CD4-positive, alpha-beta T cell treated with Interleukin-10 for 1 hour (primary cell): ENCODE measurements around the gene DGKH.

Source experiments
- DNase-seq: peaks from one replicate; pipeline ENCODE4 v3.0.0-alpha.2; 2020

The DGKH gene

GRCh38 chr13:42048342-42048683 is at the start of gene DGKH:
Gene DGKH, plus strand, starts transcription at chr13:42048648. Its CDS starts 126 bp downstream, at chr13:42048774.
- DNase-seq, result no peak

- DNase-seq, result no peak
Measured at GRCh38 chr13:42000846-42001245, 47.6 kb upstream of the DGKH start.

- no peak for DNase-seq
Measured at GRCh38 chr13:42001580-42001979, 46.9 kb upstream of the DGKH start.

GRCh38 chr13:42002066-42002465 is 46.4 kb upstream of the DGKH start:
- DNase-seq, result no peak

GRCh38 chr13:42007844-42008243 is 40.6 kb upstream of the DGKH start:
- DNase-seq, result no peak

- no peak for DNase-seq
Measured at GRCh38 chr13:42009057-42009456, 39.4 kb upstream of the DGKH start.

- no peak for DNase-seq
Measured at GRCh38 chr13:42011601-42012350, 36.7 kb upstream of the DGKH start.

GRCh38 chr13:42014119-42014518 is 34.3 kb upstream of the DGKH start:
- DNase-seq, result no peak

GRCh38 chr13:42017264-42017663 is 31.2 kb upstream of the DGKH start:
- DNase-seq, result no peak

- no peak for DNase-seq
Measured at GRCh38 chr13:42021851-42022250, 26.6 kb upstream of the DGKH start.

GRCh38 chr13:42022336-42022735 is 26.1 kb upstream of the DGKH start:
- no peak for DNase-seq

GRCh38 chr13:42022796-42023493 is 25.5 kb upstream of the DGKH start:
- no peak for DNase-seq

GRCh38 chr13:42027286-42027685 is 21.2 kb upstream of the DGKH start:
- no peak for DNase-seq

- DNase-seq, result no peak
Measured at GRCh38 chr13:42028113-42028799, 20.2 kb upstream of the DGKH start.

- DNase-seq, result no peak
Measured at GRCh38 chr13:42035905-42036521, 12.4 kb upstream of the DGKH start.

GRCh38 chr13:42036711-42037110 is 11.7 kb upstream of the DGKH start:
- no peak for DNase-seq

- no peak for DNase-seq
Measured at GRCh38 chr13:42038661-42039456, 9.6 kb upstream of the DGKH start.

- DNase-seq, result peak; percentile 11
Measured at GRCh38 chr13:42039457-42039945, 8.9 kb upstream of the DGKH start.

- peak; percentile 92 for DNase-seq
Measured at GRCh38 chr13:42039946-42040729, 8.3 kb upstream of the DGKH start.

- DNase-seq, result no peak
Measured at GRCh38 chr13:42040730-42041010, 7.8 kb upstream of the DGKH start.

GRCh38 chr13:42041011-42041683 is 7.3 kb upstream of the DGKH start:
- peak; percentile 27 for DNase-seq
